Right ventricle myocardium inferior (tissue), 1 donor: ENCODE data around the gene ST6GALNAC2. TPM values are rescaled to one million over a fixed set of nuclear protein-coding genes. Genes with fewer than 3 reads are reported as not detected.
A peak's percentile ranks its signal among the peaks of the same experiment; 100 is the strongest.

Experiments used
- ATAC-seq: fragments of 200-7000 bp; cut with Tn5 transposase; one replicate; pipeline ENCODE4 v1.9.1; 2020; ENCODE audit warnings: mild to moderate bottlenecking, moderate library complexity
- DNase-seq: peaks from one replicate; pipeline ENCODE4 v3.0.0; 2021; ENCODE audit errors: missing footprints
- intact Hi-C: fragments of 100-400 bp; cut with DNase I; formaldehyde crosslinking; loops from one replicate; pipeline ENCODE4 v1.11.0; 2022
- total RNA-seq: library from RNA; stranded (reverse); fragmentation: NEBNext Ultra II Directional; extraction: Animal tissue kit (Norgen Biotek cat#: 25700); gene quantifications from one replicate; pipeline ENCODE4 v1.2.1, GENCODE V29; 2021
- donor health status: DM: no; HTN: yes; CAD: no; lungs with severe emphysema.

Gene ST6GALNAC2
- total RNA-seq, 1 donor from 2014 or later = 5.7 TPM

GRCh38 chr17:76547642-76548202, 37.9 kb downstream of the ST6GALNAC2 start:
- intact Hi-C loops = loop anchor here (1.0 kb wide), 1 partner anchor 24 kb away; no protein-coding TSS in a partner anchor
- DNase-seq (no peak), ATAC-seq (no peak)

GRCh38 chr17:76547183-76547641, 38.4 kb downstream of the ST6GALNAC2 start:
- no peak for DNase-seq

GRCh38 chr17:76546556-76547182, 39.0 kb downstream of the ST6GALNAC2 start:
- intact Hi-C loops = loop anchor here (1.0 kb wide), 1 partner anchor 23 kb away; no protein-coding TSS in a partner anchor
- DNase-seq (no peak), ATAC-seq (no peak)

More at GRCh38 chr17:76547183-76547641, 38.4 kb downstream of the ST6GALNAC2 start:
- intact Hi-C loops = loop anchor here (1.0 kb wide), 1 partner anchor 24 kb away; no protein-coding TSS in a partner anchor
- peak; percentile 58 for ATAC-seq

GRCh38 chr17:76545918-76546555, 39.6 kb downstream of the ST6GALNAC2 start:
- ATAC-seq (no peak), DNase-seq (no peak)
- intact Hi-C loops = no loop called here

GRCh38 chr17:76544546-76545365, 40.9 kb downstream of the ST6GALNAC2 start:
- ATAC-seq (peak; percentile 63), DNase-seq (no peak)
- intact Hi-C loops = no loop called here

- DNase-seq = no peak
- ATAC-seq = peak; percentile 4
- intact Hi-C loops = no loop called here
These were observed 41.7 kb downstream of the ST6GALNAC2 start for GRCh38 chr17:76543826-76544545.

- DNase-seq = no peak
- intact Hi-C loops = no loop called here
- ATAC-seq = no peak
These were observed 42.2 kb downstream of the ST6GALNAC2 start for GRCh38 chr17:76543482-76543825.

GRCh38 chr17:76542984-76543383, 42.7 kb downstream of the ST6GALNAC2 start:
- intact Hi-C loops = no loop called here
- ATAC-seq (no peak), DNase-seq (no peak)

GRCh38 chr17:76542566-76542971, 43.1 kb downstream of the ST6GALNAC2 start:
- DNase-seq (no peak), ATAC-seq (no peak)
- intact Hi-C loops = no loop called here

- intact Hi-C loops = no loop called here
- DNase-seq = no peak
- no peak for ATAC-seq
These were observed 43.8 kb downstream of the ST6GALNAC2 start for GRCh38 chr17:76541739-76542454.

- peak; percentile 94 for DNase-seq
- intact Hi-C loops = no loop called here
- ATAC-seq = peak; percentile 88
These were observed 45.0 kb downstream of the ST6GALNAC2 start for GRCh38 chr17:76540381-76541300.

- ATAC-seq = no peak
- intact Hi-C loops = no loop called here
- peak; percentile 44 for DNase-seq
These were observed 45.9 kb downstream of the ST6GALNAC2 start, which contains the start of gene PRCD for GRCh38 chr17:76539631-76540271. Gene PRCD (plus strand): TSS chr17:76540044. CDS start chr17:76540142, 98 bp downstream.

GRCh38 chr17:76538941-76539570, 46.6 kb downstream of the ST6GALNAC2 start:
- ATAC-seq (no peak), DNase-seq (peak; percentile 61)
- intact Hi-C loops = no loop called here

- intact Hi-C loops = no loop called here
- peak; percentile 69 for DNase-seq
- no peak for ATAC-seq
These were observed 47.3 kb downstream of the ST6GALNAC2 start for GRCh38 chr17:76538281-76538931.

GRCh38 chr17:76537578-76538280, 47.9 kb downstream of the ST6GALNAC2 start, which contains the start of gene CYGB:
Gene CYGB (minus strand): TSS chr17:76537709. CDS start chr17:76537542, 167 bp downstream.
- DNase-seq = peak; percentile 74
- intact Hi-C loops = no loop called here
- ATAC-seq = peak; percentile 76
